Neural progenitor cell (in vitro differentiated cells): ENCODE measurements around the gene PLPPR3. TPM values are rescaled to one million over a fixed set of nuclear protein-coding genes. Genes with fewer than 3 reads are reported as not detected.
A peak's percentile ranks its signal among the peaks of the same experiment; 100 is the strongest.
"Not testable (repeated sequence)": the region's sequence is repeated elsewhere in the genome, so short reads cannot be mapped to it uniquely, and the experiment has no call there.

Experiments used
- DNase-seq: peaks from one replicate; pipeline ENCODE4 v3.0.0-alpha.2; 2016; ENCODE audit warnings: low spot score
- H2AFZ ChIP-seq: fragments of 200-600 bp; sonication (generic); replicated peaks from 2 replicates; pipeline ENCODE4 v1.6.1; 2016; ENCODE audit warnings: antibody characterized with exemption
- H3F3A ChIP-seq: fragments of 200-600 bp; sonication (generic); 2 replicates; pipeline ENCODE4 v1.6.1; 2016; ENCODE audit warnings: antibody characterized with exemption, low read depth
- H3K27ac ChIP-seq: fragments of 200-600 bp; sonication (generic); 2 replicates; pipeline ENCODE4 v1.5.1; 2016; ENCODE audit warnings: mild to moderate bottlenecking
- H3K27me3 ChIP-seq: fragments of 200-600 bp; sonication (generic); 2 replicates; pipeline ENCODE4 v1.6.1; 2016; ENCODE audit warnings: mild to moderate bottlenecking, moderate library complexity
- H3K36me3 ChIP-seq: fragments of 200-600 bp; sonication (generic); 2 replicates; pipeline ENCODE4 v1.5.1; 2016
- H3K4me1 ChIP-seq: fragments of 200-600 bp; sonication (generic); 2 replicates; pipeline ENCODE4 v1.6.1; 2016; ENCODE audit warnings: mixed run types
- H3K4me2 ChIP-seq: fragments of 200-600 bp; sonication (generic); 2 replicates; pipeline ENCODE4 v1.6.1; 2016
- H3K4me3 ChIP-seq: fragments of 200-600 bp; sonication (generic); 2 replicates; pipeline ENCODE4 v1.5.1; 2016
- H3K79me2 ChIP-seq: fragments of 200-600 bp; sonication (generic); 2 replicates; pipeline ENCODE4 v1.6.1; 2016; ENCODE audit warnings: low read depth
- H3K9ac ChIP-seq: fragments of 200-600 bp; sonication (generic); 2 replicates; pipeline ENCODE4 v1.6.1; 2016
- H3K9me3 ChIP-seq: fragments of 200-600 bp; sonication (generic); 2 replicates; pipeline ENCODE4 v1.5.1; 2016; ENCODE audit warnings: low read depth
- H4K20me1 ChIP-seq: fragments of 200-600 bp; sonication (generic); 2 replicates; pipeline ENCODE4 v1.6.1; 2016; ENCODE audit warnings: low read depth
- H3K27ac Mint-ChIP-seq: 3 replicates; pipeline ENCODE4 v1.8.0; 2021; ENCODE audit warnings: mixed read lengths
- H3K27me3 Mint-ChIP-seq: 2 replicates; pipeline ENCODE4 v1.8.0; 2022; ENCODE audit warnings: low read depth, mild to moderate bottlenecking, inconsistent platforms, moderate library complexity, mixed read lengths; ENCODE audit not compliant: insufficient read depth
- H3K36me3 Mint-ChIP-seq: 3 replicates; pipeline ENCODE4 v1.8.0; 2021; ENCODE audit warnings: mixed read lengths
- H3K4me1 Mint-ChIP-seq: 3 replicates; pipeline ENCODE4 v1.8.0; 2021; ENCODE audit warnings: mixed read lengths
- H3K4me3 Mint-ChIP-seq: 3 replicates; pipeline ENCODE4 v1.8.0; 2021; ENCODE audit warnings: mild to moderate bottlenecking, moderate library complexity, mixed read lengths
- H3K9me3 Mint-ChIP-seq: 3 replicates; pipeline ENCODE4 v1.8.0; 2020; ENCODE audit warnings: mixed read lengths
- EZH2 ChIP-seq: fragments of 200-600 bp; sonication (generic); IDR thresholded peaks from 2 replicates; pipeline ENCODE4 v1.6.1; 2017; ENCODE audit warnings: antibody characterized with exemption, mild to moderate bottlenecking, moderate library complexity
- EZH2phosphoT487 ChIP-seq: fragments of 200-600 bp; sonication (generic); IDR thresholded peaks from 2 replicates; pipeline ENCODE4 v1.6.1; 2017; ENCODE audit warnings: antibody characterized with exemption
- total RNA-seq: library from RNA; depleted of rRNA; stranded (reverse); fragments of >200 nt; gene quantifications from 2 replicates; pipeline ENCODE4 v1.2.3, GENCODE V29; 2015; ENCODE audit warnings: low replicate concordance
- TF ChIP-seq, protein P1 (sequence below): fragments of 200-600 bp; sonication (generic); IDR thresholded peaks from 2 replicates; pipeline ENCODE4 v1.5.1; 2017; ENCODE audit warnings: antibody characterized with exemption, mild to moderate bottlenecking

PLPPR3 gene
- total RNA-seq, 1 donor from 2014 or later = 15.6 TPM

DNA sequence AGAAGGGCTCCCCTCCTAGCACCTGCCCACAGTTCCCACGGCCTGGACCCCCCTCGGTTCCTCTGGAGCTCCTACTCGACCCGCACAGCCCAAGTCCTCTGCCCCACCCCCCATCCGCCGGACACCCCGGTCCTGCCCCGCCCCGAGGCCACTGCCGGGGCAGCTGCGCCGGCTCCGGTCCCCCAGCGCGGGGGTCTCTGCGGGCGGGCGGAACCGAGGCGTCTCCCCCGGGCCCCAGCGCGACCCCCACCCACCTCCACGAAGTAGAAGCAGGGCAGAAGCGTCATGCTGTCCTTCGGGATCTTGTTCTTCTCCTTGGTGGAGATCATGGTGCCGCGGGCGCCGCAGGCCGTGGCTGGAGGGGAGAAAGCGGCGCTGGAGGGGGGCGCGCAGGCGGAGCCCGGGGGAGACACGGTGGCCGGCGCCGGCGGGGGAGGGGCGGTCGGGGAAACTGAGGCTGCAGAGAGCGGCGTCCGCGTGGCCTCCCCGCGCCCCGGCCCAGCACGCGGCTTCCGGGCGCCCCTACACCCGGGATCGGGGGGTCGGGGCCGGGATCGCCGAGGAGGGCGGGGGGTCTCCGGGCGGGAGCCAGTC, 427 bp downstream of the PLPPR3 start:
- H3K9me3 ChIP-seq = no peaks in the 10 kb centered on the region
- H2AFZ ChIP-seq = peak overlapping the region; percentile 50
- no peaks in the 10 kb centered on the region for H3K36me3 ChIP-seq
- H3K4me3 Mint-ChIP-seq = peak overlapping the region; percentile 87
- H3K27me3 ChIP-seq = no peaks in the 10 kb centered on the region
- peak overlapping the region; percentile 99 for H3K4me3 ChIP-seq
- peaks cover 16% of the 10 kb centered on the region for H3K4me1 ChIP-seq
- no peak for TF ChIP-seq EZH2
- TF ChIP-seq, protein P1, sequence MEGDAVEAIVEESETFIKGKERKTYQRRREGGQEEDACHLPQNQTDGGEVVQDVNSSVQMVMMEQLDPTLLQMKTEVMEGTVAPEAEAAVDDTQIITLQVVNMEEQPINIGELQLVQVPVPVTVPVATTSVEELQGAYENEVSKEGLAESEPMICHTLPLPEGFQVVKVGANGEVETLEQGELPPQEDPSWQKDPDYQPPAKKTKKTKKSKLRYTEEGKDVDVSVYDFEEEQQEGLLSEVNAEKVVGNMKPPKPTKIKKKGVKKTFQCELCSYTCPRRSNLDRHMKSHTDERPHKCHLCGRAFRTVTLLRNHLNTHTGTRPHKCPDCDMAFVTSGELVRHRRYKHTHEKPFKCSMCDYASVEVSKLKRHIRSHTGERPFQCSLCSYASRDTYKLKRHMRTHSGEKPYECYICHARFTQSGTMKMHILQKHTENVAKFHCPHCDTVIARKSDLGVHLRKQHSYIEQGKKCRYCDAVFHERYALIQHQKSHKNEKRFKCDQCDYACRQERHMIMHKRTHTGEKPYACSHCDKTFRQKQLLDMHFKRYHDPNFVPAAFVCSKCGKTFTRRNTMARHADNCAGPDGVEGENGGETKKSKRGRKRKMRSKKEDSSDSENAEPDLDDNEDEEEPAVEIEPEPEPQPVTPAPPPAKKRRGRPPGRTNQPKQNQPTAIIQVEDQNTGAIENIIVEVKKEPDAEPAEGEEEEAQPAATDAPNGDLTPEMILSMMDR = no peak
- TF ChIP-seq EZH2phosphoT487 = no peak
- peaks cover 12% of the 10 kb centered on the region for H3K27me3 Mint-ChIP-seq
- H3K36me3 Mint-ChIP-seq = peaks cover 6% of the 10 kb centered on the region
- peaks cover 23% of the 10 kb centered on the region for H3F3A ChIP-seq
- H3K27ac ChIP-seq = no peak overlapping the region
- no peaks in the 10 kb centered on the region for H3K9me3 Mint-ChIP-seq
- H3K79me2 ChIP-seq = peaks cover 50% of the 10 kb centered on the region
- H3K9ac ChIP-seq = peak overlapping the region; percentile 59
- peak; percentile 63 for DNase-seq
- H3K27ac Mint-ChIP-seq = no peak overlapping the region
- H3K4me1 Mint-ChIP-seq = peaks cover 16% of the 10 kb centered on the region
- H4K20me1 ChIP-seq = peaks cover 30% of the 10 kb centered on the region
- H3K4me2 ChIP-seq = peak overlapping the region; percentile 93

DNA sequence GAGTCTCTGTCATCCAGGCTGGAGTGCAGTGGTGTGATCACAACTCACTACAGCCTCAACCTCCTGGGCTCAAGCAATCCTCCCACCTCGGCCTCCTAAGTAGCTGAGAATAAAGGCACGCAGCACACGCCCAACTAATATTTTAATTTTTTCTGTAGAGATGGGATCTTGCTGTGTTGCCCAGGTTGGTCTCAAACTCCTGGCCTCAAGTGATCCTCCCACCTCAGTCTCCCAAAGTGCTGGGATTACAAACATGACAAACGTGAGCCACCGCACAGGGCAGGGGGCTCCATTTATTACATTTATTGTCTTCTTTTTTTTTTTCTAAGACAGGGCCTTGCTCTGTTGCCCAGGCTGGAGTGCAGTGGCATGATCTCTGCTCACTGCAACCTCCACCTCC, 1.5 kb downstream of the PLPPR3 start:
- Histone ChIP-seq H3F3A (peaks cover 23% of the 10 kb centered on the region), H3K4me3 (peak overlapping the region; percentile 99), H3K4me2 (peak overlapping the region; percentile 93), H4K20me1 (peaks cover 33% of the 10 kb centered on the region), H3K79me2 (peaks cover 51% of the 10 kb centered on the region), H3K4me1 (peaks cover 16% of the 10 kb centered on the region)
- H3K27me3 ChIP-seq, DNase-seq, H3K9me3 Mint-ChIP-seq, H3K9me3 ChIP-seq, H3K27ac Mint-ChIP-seq, H2AFZ ChIP-seq, H3K9ac ChIP-seq, H3K36me3 ChIP-seq, H3K27ac ChIP-seq: not testable (repeated sequence)
- Mint-ChIP-seq H3K27me3 (peaks cover 16% of the 10 kb centered on the region), H3K4me3 (peak overlapping the region; percentile 87), H3K36me3 (peaks cover 12% of the 10 kb centered on the region), H3K4me1 (peaks cover 20% of the 10 kb centered on the region)

DNA sequence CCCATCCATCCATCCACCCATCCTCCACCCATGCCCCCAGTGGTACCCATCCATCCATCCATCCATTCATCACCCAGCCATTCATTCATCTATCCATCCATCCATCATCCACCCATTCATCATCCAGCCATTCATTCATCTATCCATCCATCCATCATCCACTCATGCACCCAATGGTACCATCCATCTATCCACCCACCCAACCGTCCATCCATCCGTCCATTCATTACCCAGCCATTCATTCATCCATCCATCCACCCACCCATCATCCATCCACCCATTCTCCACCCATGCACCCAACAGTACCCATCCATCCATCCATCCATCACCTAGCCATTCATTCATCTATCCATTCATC, 5.3 kb downstream of the PLPPR3 start:
- no peak for TF ChIP-seq EZH2
- no peak for TF ChIP-seq EZH2phosphoT487
- TF ChIP-seq, protein P1 = no peak
- no peak overlapping the region for H2AFZ ChIP-seq
- H3K4me2 ChIP-seq = no peak overlapping the region
- no peaks in the 10 kb centered on the region for H3K9me3 ChIP-seq
- H4K20me1 ChIP-seq = peaks cover 45% of the 10 kb centered on the region
- H3K27me3 ChIP-seq = no peaks in the 10 kb centered on the region
- H3K9ac ChIP-seq = no peak overlapping the region
- H3F3A ChIP-seq = peaks cover 19% of the 10 kb centered on the region
- no peak for DNase-seq
- Mint-ChIP-seq H3K27ac (no peak overlapping the region), H3K27me3 (peaks cover 18% of the 10 kb centered on the region), H3K36me3 (peaks cover 22% of the 10 kb centered on the region), H3K4me3 (no peak overlapping the region), H3K4me1 (peaks cover 10% of the 10 kb centered on the region), H3K9me3 (peaks cover 2% of the 10 kb centered on the region)
- H3K4me1 ChIP-seq = no peaks in the 10 kb centered on the region
- no peaks in the 10 kb centered on the region for H3K36me3 ChIP-seq
- peaks cover 48% of the 10 kb centered on the region for H3K79me2 ChIP-seq
- no peak overlapping the region for H3K27ac ChIP-seq
- no peak overlapping the region for H3K4me3 ChIP-seq

DNA sequence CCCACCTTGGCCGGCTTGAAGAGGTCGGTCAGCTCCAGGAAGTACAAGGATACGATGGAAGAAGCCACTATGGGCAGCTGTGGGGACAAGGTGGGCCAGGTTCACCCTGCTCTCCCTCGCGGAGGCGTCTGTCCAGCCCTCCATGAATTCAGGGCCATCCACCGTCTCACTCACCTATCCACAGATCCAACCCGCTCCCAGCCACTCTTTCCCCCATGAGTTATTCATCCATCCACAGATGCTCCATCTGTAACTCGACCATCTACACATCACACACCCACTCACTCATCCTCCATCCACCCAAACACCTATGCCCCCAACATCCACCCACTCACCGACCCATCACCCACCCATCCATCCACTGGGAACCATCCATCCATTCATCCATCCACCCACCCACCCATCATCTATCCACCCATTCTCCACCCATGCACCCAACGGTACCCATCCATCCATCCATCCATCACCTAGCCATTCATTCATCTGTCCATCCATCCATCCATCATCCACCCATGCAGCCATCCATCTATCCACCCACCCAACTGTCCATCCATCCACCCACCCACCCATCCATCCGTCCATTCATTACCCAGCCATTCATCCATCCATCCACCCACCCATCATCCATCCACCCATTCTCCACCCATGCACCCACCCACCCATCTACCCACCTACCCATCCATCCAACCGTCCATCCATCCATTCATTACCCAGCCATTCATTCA, 5.8 kb downstream of the PLPPR3 start:
- H3K4me1 Mint-ChIP-seq = peaks cover 10% of the 10 kb centered on the region

More for the DNA sequence above, 5.8 kb downstream of the PLPPR3 start:
- H3K4me1 ChIP-seq = no peaks in the 10 kb centered on the region
- peaks cover 50% of the 10 kb centered on the region for H4K20me1 ChIP-seq
- no peak overlapping the region for H2AFZ ChIP-seq
- H3K9me3 ChIP-seq = no peaks in the 10 kb centered on the region
- DNase-seq = no peak
- Mint-ChIP-seq H3K27me3 (peaks cover 18% of the 10 kb centered on the region), H3K27ac (no peak overlapping the region), H3K4me3 (peak overlapping the region; percentile 62), H3K9me3 (peaks cover 2% of the 10 kb centered on the region), H3K36me3 (peaks cover 25% of the 10 kb centered on the region)
- no peak overlapping the region for H3K4me2 ChIP-seq
- peaks cover 24% of the 10 kb centered on the region for H3F3A ChIP-seq
- H3K9ac ChIP-seq = no peak overlapping the region
- TF ChIP-seq EZH2phosphoT487 (no peak), EZH2 (no peak)
- TF ChIP-seq, protein P1 = no peak
- H3K27ac ChIP-seq = no peak overlapping the region
- H3K27me3 ChIP-seq = no peaks in the 10 kb centered on the region
- no peaks in the 10 kb centered on the region for H3K36me3 ChIP-seq
- no peak overlapping the region for H3K4me3 ChIP-seq
- H3K79me2 ChIP-seq = peaks cover 42% of the 10 kb centered on the region
